ENCODE measurements around the gene FOXE1. TPM values are rescaled to one million over a fixed set of nuclear protein-coding genes. Genes with fewer than 3 reads are reported as not detected.

FOXE1 gene
- total and polyA plus RNA-seq, 8 donors = 0.03 to 0.16 (median 0.08) TPM; not detected in 1

- Histone ChIP-seq H3K9me3 (no peaks in the 10 kb centered on the region), H3K27me3 (no peaks in the 10 kb centered on the region), H3K4me3 (no peak overlapping the region), H3K36me3 (no peaks in the 10 kb centered on the region), H3K27ac (no peak overlapping the region), H3K4me1 (no peaks in the 10 kb centered on the region)
- intact Hi-C loops (cut with DNase I) = no loop called here
- WGBS, 2 donors = 57 to 60% methylated on average over 1 of the region's 1 CpG
- no peak for FAIRE-seq
- DNase-seq = no peak
- ATAC-seq = no peak
- no peak for TF ChIP-seq CTCF (IDR thresholded peaks at IDR 0.05)
Observed at GRCh38 chr9:97819735-97820134, 33.3 kb upstream of the FOXE1 start.

GRCh38 chr9:97820373-97820772 lies 32.7 kb upstream of the FOXE1 start:
- FAIRE-seq (no peak), ATAC-seq (no peak)
- H3K27me3 ChIP-seq = no peaks in the 10 kb centered on the region

GRCh38 chr9:97830884-97831829 lies 21.9 kb upstream of the FOXE1 start:
- no peak for FAIRE-seq
- peak in 3 of 4 donors; percentile 69 to 76 (median 72) for ATAC-seq
- TF ChIP-seq CTCF (IDR thresholded peaks at IDR 0.05) = no peak
- no peak for DNase-seq
- Histone ChIP-seq H3K36me3 (no peaks in the 10 kb centered on the region), H3K4me1 (no peaks in the 10 kb centered on the region), H3K27me3 (no peaks in the 10 kb centered on the region), H3K4me3 (peak overlapping the region in 1 of 4 donors; percentile 12), H3K27ac (peak overlapping the region in 2 of 4 donors; percentile 29 to 41), H3K9me3 (no peaks in the 10 kb centered on the region)
- intact Hi-C loops (cut with DNase I) = no loop called here
- 42 to 44% methylated on average over 15 of the region's 15 CpGs for WGBS, 2 donors

More at GRCh38 chr9:97820373-97820772, 32.7 kb upstream of the FOXE1 start:
- no peak overlapping the region for H3K27ac ChIP-seq
- no peak for DNase-seq
- no peaks in the 10 kb centered on the region for H3K9me3 ChIP-seq
- no peaks in the 10 kb centered on the region for H3K4me1 ChIP-seq
- H3K4me3 ChIP-seq = no peak overlapping the region
- whole genome bisulfite sequencing, 2 donors = 32 to 47% methylated on average over 1 of the region's 1 CpG
- no peak for TF ChIP-seq CTCF (IDR thresholded peaks at IDR 0.05)
- intact Hi-C loops (cut with DNase I) = no loop called here
- no peaks in the 10 kb centered on the region for H3K36me3 ChIP-seq

GRCh38 chr9:97831843-97832636 lies 21.0 kb upstream of the FOXE1 start:
- H3K36me3 ChIP-seq = no peaks in the 10 kb centered on the region
- no peak for TF ChIP-seq CTCF (IDR thresholded peaks at IDR 0.05)
- H3K4me1 ChIP-seq = no peaks in the 10 kb centered on the region
- no peaks in the 10 kb centered on the region for H3K9me3 ChIP-seq
- intact Hi-C loops (cut with DNase I) = no loop called here
- FAIRE-seq (no peak), DNase-seq (no peak), ATAC-seq (peak in 1 of 4 donors; percentile 28)
- H3K27me3 ChIP-seq = no peaks in the 10 kb centered on the region
- 76 to 81% methylated on average over 10 of the region's 10 CpGs for WGBS, 2 donors
- no peak overlapping the region for H3K4me3 ChIP-seq
- no peak overlapping the region for H3K27ac ChIP-seq
